ENCODE measurements around the gene GPR132.
"Not testable (repeated sequence)": the region's sequence is repeated elsewhere in the genome, so short reads cannot be mapped to it uniquely, and the experiment has no call there.

GPR132 gene

GRCh38 chr14:105065280-105066228, at the start of gene GPR132:
TSS of gene GPR132 (minus strand) at chr14:105065430. CDS start at chr14:105055420, 10,010 bp downstream.
- DNase-seq: peak; percentile 82 to 97 (median 92)

GRCh38 chr14:105109243-105109642, 44.0 kb upstream of the GPR132 start:
- not testable (repeated sequence) for DNase-seq

- DNase-seq: no peak
These were observed 43.3 kb upstream of the GPR132 start for GRCh38 chr14:105108516-105108864.

- DNase-seq: no peak
These were observed 42.7 kb upstream of the GPR132 start for GRCh38 chr14:105107781-105108515.

- DNase-seq: no peak
These were observed 42.1 kb upstream of the GPR132 start for GRCh38 chr14:105107351-105107750.

GRCh38 chr14:105105158-105105557, 39.9 kb upstream of the GPR132 start:
- no peak for DNase-seq

GRCh38 chr14:105102893-105103292, 37.7 kb upstream of the GPR132 start:
- no peak for DNase-seq

- DNase-seq: no peak
These were observed 37.2 kb upstream of the GPR132 start for GRCh38 chr14:105102361-105102870.

GRCh38 chr14:105100910-105101309, 35.7 kb upstream of the GPR132 start:
- no peak for DNase-seq

- no peak for DNase-seq
These were observed 34.5 kb upstream of the GPR132 start for GRCh38 chr14:105099778-105100177.

- no peak for DNase-seq
These were observed 33.1 kb upstream of the GPR132 start for GRCh38 chr14:105098316-105098715.

GRCh38 chr14:105097794-105098127, 32.5 kb upstream of the GPR132 start:
- no peak for DNase-seq

GRCh38 chr14:105096206-105096875, 31.1 kb upstream of the GPR132 start:
- no peak for DNase-seq

- no peak for DNase-seq
These were observed 30.1 kb upstream of the GPR132 start for GRCh38 chr14:105095236-105095805.

GRCh38 chr14:105094193-105094907, 29.1 kb upstream of the GPR132 start:
- no peak for DNase-seq

- peak in 5 of 6 experiments; percentile 13 to 52 (median 37) for DNase-seq
These were observed 28.4 kb upstream of the GPR132 start for GRCh38 chr14:105093431-105094192.

- peak; percentile 41 to 65 (median 56) for DNase-seq
These were observed 27.8 kb upstream of the GPR132 start for GRCh38 chr14:105093038-105093430.

- peak in 3 of 6 experiments; percentile 9 to 35 (median 17) for DNase-seq
These were observed 27.2 kb upstream of the GPR132 start for GRCh38 chr14:105092171-105093037.

- DNase-seq: no peak
These were observed 26.4 kb upstream of the GPR132 start for GRCh38 chr14:105091517-105092170.

GRCh38 chr14:105091054-105091516, 25.9 kb upstream of the GPR132 start:
- DNase-seq: peak in 1 of 6 experiments; percentile 26
